Tibial artery (tissue), 4 donors: ENCODE data around the gene APPL2.

Source experiments
- DNase-seq, 2 donors: peaks; one replicate each; pipeline ENCODE4 v3.0.0-alpha.2; 2019
- H3K27ac ChIP-seq, 2 donors: fragments of 200-600 bp; sonication (generic) in 1 of 2; 1 replicate in 1 of 2; 2 replicates in 1 of 2; pipeline ENCODE4 v1.5.1; 2018 to 2019; ENCODE audit warnings: mild to moderate bottlenecking in 1 of 2
- H3K27me3 ChIP-seq, 2 donors: fragments of 200-600 bp; sonication (generic) in 1 of 2; one replicate each; pipeline versions ENCODE4 v1.5.1 to v1.6.0; 2016 to 2019
- H3K36me3 ChIP-seq, 3 donors: fragments of 200-600 bp; sonication (generic) in 2 of 3; one replicate each; pipeline ENCODE4 v1.5.1; 2016 to 2019; ENCODE audit warnings: mild to moderate bottlenecking in 2 of 3
- H3K4me1 ChIP-seq, 4 donors: fragments of 200-600 bp; sonication (generic) in 2 of 4; 1 replicate in 3 of 4; 2 replicates in 1 of 4; pipeline ENCODE4 v1.5.1; 2016 to 2019
- H3K4me3 ChIP-seq, 2 donors: fragments of 200-600 bp; sonication (generic) in 1 of 2; 1 replicate in 1 of 2; 2 replicates in 1 of 2; pipeline ENCODE4 v1.5.1; 2018 to 2019; ENCODE audit warnings: mild to moderate bottlenecking in 2 of 2
- H3K9me3 ChIP-seq, 3 donors: fragments of 200-600 bp; sonication (generic) in 1 of 3; one replicate each; pipeline ENCODE4 v1.5.1; 2016 to 2019
- CTCF ChIP-seq, 2 experiments: fragments of 200-600 bp in 1 of 2; fragments of 450-650 bp in 1 of 2; IDR thresholded peaks; one replicate each; pipeline ENCODE4 v1.5.1; 2017 to 2019; ENCODE audit warnings: antibody characterized with exemption in 2 of 2, mild to moderate bottlenecking in 1 of 2, moderate library complexity in 1 of 2
- intact Hi-C: fragments of 100-400 bp; cut with DNase I; formaldehyde crosslinking; loops from one replicate; pipeline ENCODE4 v1.15.0; 2023; ENCODE audit warnings: low total_unique reads

APPL2 gene

GRCh38 chr12:105142259-105142658 lies 93.7 kb downstream of the APPL2 start:
- H3K27me3 ChIP-seq, result no peaks in the 10 kb centered on the region
- no peaks in the 10 kb centered on the region for H3K9me3 ChIP-seq
- intact Hi-C loops, result no loop called here
- no peak overlapping the region for H3K27ac ChIP-seq
- DNase-seq, result no peak
- H3K4me3 ChIP-seq, result no peak overlapping the region
- H3K4me1 ChIP-seq, result no peaks in the 10 kb centered on the region
- peaks cover 47 to 61% (median 53%) of the 10 kb centered on the region in 3 donors for H3K36me3 ChIP-seq
- no peak for TF ChIP-seq CTCF (IDR thresholded peaks at IDR 0.05)

- no peaks in the 10 kb centered on the region for H3K4me1 ChIP-seq
- no peak overlapping the region for H3K4me3 ChIP-seq
- no peak overlapping the region for H3K27ac ChIP-seq
- no peaks in the 10 kb centered on the region for H3K9me3 ChIP-seq
- intact Hi-C loops, result no loop called here
- no peak for DNase-seq
- H3K36me3 ChIP-seq, result peaks cover 44 to 62% (median 53%) of the 10 kb centered on the region in 3 donors
- TF ChIP-seq CTCF (IDR thresholded peaks at IDR 0.05), result no peak
- no peaks in the 10 kb centered on the region for H3K27me3 ChIP-seq
Measured at GRCh38 chr12:105141320-105141922, 94.6 kb downstream of the APPL2 start.

- Histone ChIP-seq H3K4me1 (no peaks in the 10 kb centered on the region), H3K27ac (no peak overlapping the region), H3K36me3 (peaks cover 32 to 62% (median 62%) of the 10 kb centered on the region in 3 donors), H3K9me3 (no peaks in the 10 kb centered on the region), H3K27me3 (no peaks in the 10 kb centered on the region), H3K4me3 (no peak overlapping the region)
- no peak for TF ChIP-seq CTCF (IDR thresholded peaks at IDR 0.05)
- intact Hi-C loops, result no loop called here
- DNase-seq, result no peak
Measured at GRCh38 chr12:105138248-105138647, 97.7 kb downstream of the APPL2 start.
